WI38 (cell line): ENCODE measurements around the gene EME1.

ENCODE experiments used
- H3K4me3 ChIP-seq: 2 replicates; pipeline ENCODE4 v1.5.1; 2011; ENCODE audit warnings: low read depth, mild to moderate bottlenecking, control low read depth, low read length
- TF ChIP-seq, protein P1 (sequence below): IDR thresholded peaks from 2 replicates; pipeline ENCODE4 v1.5.1; 2012; ENCODE audit warnings: low read depth, mild to moderate bottlenecking, control low read depth, low read length

EME1 gene

DNA sequence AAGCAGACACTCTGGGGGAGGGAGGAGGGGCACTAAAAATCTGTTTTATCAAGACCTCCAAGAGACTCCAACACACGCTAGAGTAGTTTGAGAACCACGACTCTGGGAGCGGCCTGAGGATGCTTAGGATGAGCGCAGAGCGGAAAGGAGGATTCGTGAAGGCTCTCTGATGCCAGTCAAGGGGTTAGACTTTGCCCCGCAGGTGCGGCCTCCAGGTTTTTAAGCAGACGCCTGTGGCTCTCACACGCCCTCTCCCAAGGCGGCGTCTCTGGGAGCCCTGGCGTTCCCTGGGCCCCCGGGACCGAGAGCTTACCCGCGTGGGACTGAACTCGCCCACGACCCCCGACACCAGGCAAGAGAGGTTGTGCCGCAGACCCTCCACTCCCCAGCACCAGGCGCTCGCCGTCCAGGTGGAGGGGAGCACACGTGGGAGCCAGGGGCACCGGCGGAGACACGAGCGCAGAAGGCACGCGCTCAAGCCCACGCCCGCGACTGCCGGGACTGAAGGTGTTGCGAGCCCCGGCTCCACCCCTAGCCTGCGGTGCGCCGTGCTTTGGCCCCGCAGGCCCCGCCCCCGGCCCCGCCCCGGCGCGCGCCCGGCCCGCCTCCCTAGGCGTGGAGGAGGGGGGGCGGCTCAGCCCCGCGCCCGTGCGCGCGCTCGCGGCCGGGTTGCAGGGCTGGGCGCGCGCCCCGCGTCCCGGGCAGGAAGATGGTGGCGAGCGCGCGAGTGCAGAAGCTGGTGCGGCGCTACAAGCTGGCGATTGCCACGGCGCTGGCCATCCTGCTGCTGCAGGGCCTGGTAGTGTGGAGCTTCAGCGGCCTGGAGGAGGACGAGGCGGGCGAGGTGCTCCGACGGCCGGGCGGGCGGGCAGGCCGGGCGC lies 27.4 kb upstream of the EME1 start, which contains the start of gene XYLT2:
Gene XYLT2 (plus strand): TSS at position 695 of the 881 bp plus-strand sequence. CDS start 15 bp downstream, at position 710.
- peak within 1 kb of the TSS; percentile 87 for H3K4me3 ChIP-seq
- TF ChIP-seq, protein P1, sequence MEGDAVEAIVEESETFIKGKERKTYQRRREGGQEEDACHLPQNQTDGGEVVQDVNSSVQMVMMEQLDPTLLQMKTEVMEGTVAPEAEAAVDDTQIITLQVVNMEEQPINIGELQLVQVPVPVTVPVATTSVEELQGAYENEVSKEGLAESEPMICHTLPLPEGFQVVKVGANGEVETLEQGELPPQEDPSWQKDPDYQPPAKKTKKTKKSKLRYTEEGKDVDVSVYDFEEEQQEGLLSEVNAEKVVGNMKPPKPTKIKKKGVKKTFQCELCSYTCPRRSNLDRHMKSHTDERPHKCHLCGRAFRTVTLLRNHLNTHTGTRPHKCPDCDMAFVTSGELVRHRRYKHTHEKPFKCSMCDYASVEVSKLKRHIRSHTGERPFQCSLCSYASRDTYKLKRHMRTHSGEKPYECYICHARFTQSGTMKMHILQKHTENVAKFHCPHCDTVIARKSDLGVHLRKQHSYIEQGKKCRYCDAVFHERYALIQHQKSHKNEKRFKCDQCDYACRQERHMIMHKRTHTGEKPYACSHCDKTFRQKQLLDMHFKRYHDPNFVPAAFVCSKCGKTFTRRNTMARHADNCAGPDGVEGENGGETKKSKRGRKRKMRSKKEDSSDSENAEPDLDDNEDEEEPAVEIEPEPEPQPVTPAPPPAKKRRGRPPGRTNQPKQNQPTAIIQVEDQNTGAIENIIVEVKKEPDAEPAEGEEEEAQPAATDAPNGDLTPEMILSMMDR, result no peak

GRCh38 chr17:50346313-50347116 lies 26.5 kb upstream of the EME1 start:
- TF ChIP-seq, protein P1, result no peak
- peak overlapping the region; percentile 87 for H3K4me3 ChIP-seq

- TF ChIP-seq, protein P1, result no peak
- H3K4me3 ChIP-seq, result peak overlapping the region; percentile 87
Measured at GRCh38 chr17:50347117-50347893, 25.7 kb upstream of the EME1 start.

DNA sequence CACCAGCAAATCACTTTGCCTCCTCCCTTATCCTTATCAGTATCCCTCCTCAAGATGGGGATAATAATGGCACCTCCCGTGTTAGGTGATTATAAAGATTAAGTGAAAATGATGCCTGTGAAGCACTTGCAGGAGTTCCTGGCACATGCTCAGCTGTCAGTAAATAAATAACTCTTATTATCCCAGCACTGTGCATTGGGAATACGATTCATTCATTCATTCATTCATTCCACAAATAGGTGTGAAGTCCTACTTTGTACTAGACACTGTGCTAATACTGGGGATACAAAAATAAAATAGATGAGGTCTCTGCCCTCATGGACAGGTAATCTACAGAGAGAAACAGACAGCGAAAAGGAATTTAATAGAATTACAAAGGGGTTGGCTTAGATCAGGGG lies 25.1 kb upstream of the EME1 start:
- TF ChIP-seq, protein P1, result no peak
- H3K4me3 ChIP-seq, result peak overlapping the region; percentile 87

DNA sequence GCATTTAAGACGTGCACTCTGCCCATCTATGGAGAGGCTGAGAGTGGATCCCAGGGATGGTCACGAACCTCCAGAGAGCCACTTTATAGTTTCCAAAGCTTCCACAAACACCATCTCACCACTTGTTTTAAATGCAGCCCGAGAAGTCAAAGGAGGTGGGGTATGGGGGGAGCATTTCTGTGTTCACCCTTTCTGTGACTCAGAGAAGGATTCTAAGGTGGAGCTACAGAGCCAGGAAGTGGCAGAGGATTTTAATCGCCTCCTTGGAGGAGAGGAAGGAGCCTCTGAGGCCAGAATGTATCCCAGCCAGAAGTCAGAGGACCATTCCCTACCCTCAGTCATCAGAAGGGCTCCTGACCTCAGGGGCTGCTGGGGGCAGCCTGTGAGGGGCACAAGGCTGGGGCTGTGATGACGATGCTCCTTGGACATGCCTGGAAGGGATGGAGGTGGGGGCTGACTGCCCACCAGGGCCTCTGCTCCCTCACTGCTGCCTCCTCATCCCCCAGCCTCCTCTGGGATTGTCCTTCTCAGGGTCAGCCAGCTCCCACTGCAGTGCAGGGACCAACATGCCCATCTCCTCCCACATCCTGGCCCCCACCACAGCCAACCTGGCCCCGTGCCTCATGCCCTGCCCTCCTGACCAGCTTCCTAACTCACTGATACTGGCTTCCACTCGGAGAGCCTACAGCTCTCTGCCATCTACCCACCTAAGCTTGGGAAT lies 24.3 kb upstream of the EME1 start:
- H3K4me3 ChIP-seq, result no peak overlapping the region
- TF ChIP-seq, protein P1, result no peak

GRCh38 chr17:50349243-50349600 lies 23.8 kb upstream of the EME1 start:
- no peak overlapping the region for H3K4me3 ChIP-seq
- TF ChIP-seq, protein P1, result no peak
